OCI-LY1 (cell line): Measurements from ENCODE around the gene URAD.

ENCODE experiments used
- EZH2 ChIP-seq: fragments of 200-600 bp; sonication (generic), shearing (Covaris generic); IDR thresholded peaks from 2 replicates; pipeline ENCODE4 v1.8.0; 2017; ENCODE audit warnings: borderline replicate concordance, mixed run types, mild to moderate bottlenecking, antibody characterized with exemption, low read length, moderate library complexity, mixed read lengths
- TF ChIP-seq, protein P1 (sequence below): fragments of 200-600 bp; sonication (generic), shearing (Covaris generic); IDR thresholded peaks from 2 replicates; pipeline ENCODE4 v1.5.1; 2017; ENCODE audit warnings: mild to moderate bottlenecking, antibody characterized with exemption, low read length, moderate library complexity, mixed read lengths

- TF ChIP-seq, protein P1, sequence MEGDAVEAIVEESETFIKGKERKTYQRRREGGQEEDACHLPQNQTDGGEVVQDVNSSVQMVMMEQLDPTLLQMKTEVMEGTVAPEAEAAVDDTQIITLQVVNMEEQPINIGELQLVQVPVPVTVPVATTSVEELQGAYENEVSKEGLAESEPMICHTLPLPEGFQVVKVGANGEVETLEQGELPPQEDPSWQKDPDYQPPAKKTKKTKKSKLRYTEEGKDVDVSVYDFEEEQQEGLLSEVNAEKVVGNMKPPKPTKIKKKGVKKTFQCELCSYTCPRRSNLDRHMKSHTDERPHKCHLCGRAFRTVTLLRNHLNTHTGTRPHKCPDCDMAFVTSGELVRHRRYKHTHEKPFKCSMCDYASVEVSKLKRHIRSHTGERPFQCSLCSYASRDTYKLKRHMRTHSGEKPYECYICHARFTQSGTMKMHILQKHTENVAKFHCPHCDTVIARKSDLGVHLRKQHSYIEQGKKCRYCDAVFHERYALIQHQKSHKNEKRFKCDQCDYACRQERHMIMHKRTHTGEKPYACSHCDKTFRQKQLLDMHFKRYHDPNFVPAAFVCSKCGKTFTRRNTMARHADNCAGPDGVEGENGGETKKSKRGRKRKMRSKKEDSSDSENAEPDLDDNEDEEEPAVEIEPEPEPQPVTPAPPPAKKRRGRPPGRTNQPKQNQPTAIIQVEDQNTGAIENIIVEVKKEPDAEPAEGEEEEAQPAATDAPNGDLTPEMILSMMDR, result no peak
- TF ChIP-seq EZH2, result no peak
Measured at GRCh38 chr13:27971236-27971645, 17.3 kb downstream of the URAD start.
